Calu3 (cell line): ENCODE results near the gene CCDC148. TPM values are rescaled to one million over a fixed set of nuclear protein-coding genes. Genes with fewer than 3 reads are reported as not detected.

Source experiments
- BruUV-seq: library from RNA; stranded (reverse); fragments of 400-500 nt; replicated peaks from 2 replicates; lab custom pipeline; 2021; lab: Mats Ljungman, UMichigan
- CTCF ChIA-PET: fragments of 300-600 bp; sonication (Branson Sonifier 250); formaldehyde crosslinking; loops from one replicate; lab custom pipeline; 2022; ENCODE audit warnings: antibody characterized with exemption; lab: Charles Lee
- DNase-seq: peaks from one replicate; pipeline ENCODE4 v3.0.0; 2022
- H3K27ac Mint-ChIP-seq: one replicate; pipeline ENCODE4 v1.8.0; 2022; ENCODE audit warnings: mixed read lengths; ENCODE audit not compliant: unreplicated experiment
- H3K27me3 Mint-ChIP-seq: one replicate; pipeline ENCODE4 v1.8.0; 2022; ENCODE audit warnings: mixed read lengths; ENCODE audit not compliant: unreplicated experiment
- H3K36me3 Mint-ChIP-seq: one replicate; pipeline ENCODE4 v1.8.0; 2022; ENCODE audit warnings: mild to moderate bottlenecking, moderate library complexity, mixed read lengths; ENCODE audit not compliant: insufficient read depth, unreplicated experiment
- H3K4me1 Mint-ChIP-seq: one replicate; pipeline ENCODE4 v1.8.0; 2022; ENCODE audit warnings: mild to moderate bottlenecking, low read depth, mixed read lengths; ENCODE audit not compliant: unreplicated experiment
- H3K4me3 Mint-ChIP-seq: one replicate; pipeline ENCODE4 v1.8.0; 2022; ENCODE audit warnings: mild to moderate bottlenecking, low read depth, moderate library complexity, mixed read lengths; ENCODE audit not compliant: unreplicated experiment
- H3K9me3 Mint-ChIP-seq: one replicate; pipeline ENCODE4 v1.8.0; 2022; ENCODE audit warnings: low read depth, mixed read lengths; ENCODE audit not compliant: unreplicated experiment
- CTCF ChIP-seq: fragments of 200-600 bp; IDR thresholded peaks from one replicate; pipeline ENCODE4 v1.8.0; 2022; ENCODE audit warnings: antibody characterized with exemption; ENCODE audit not compliant: unreplicated experiment
- intact Hi-C: fragments of 100-400 bp; cut with micrococcal nuclease; formaldehyde crosslinking; loops from one replicate; pipeline ENCODE4 v1.10.0; 2022; ENCODE audit not compliant: unreplicated experiment
- total RNA-seq: library from RNA; stranded (reverse); gene quantifications from 2 replicates; pipeline ENCODE4 v1.2.3, GENCODE V29; 2022

CCDC148 gene
- total RNA-seq, 1 experiment from 2014 or later, result 5.1 TPM

DNA sequence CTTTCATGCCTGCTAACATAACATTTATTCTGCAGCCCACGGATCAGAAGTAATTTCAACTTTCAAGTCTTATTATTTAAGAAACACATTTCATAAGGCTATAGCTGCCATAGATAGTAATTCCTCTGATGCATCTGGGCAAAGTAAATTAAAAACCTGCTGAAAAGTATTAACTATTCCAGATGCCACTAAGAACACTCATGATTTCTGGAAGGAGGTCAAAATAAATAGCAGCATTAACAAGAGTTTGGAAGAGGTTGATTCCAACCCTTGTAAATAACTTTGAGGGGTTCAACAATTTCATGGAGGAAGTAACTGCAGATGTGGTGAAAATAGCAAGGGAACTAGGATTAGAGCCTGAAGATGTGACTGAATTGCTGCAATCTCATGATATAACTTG, 77.6 kb downstream of the CCDC148 start:
- Mint-ChIP-seq H3K27ac (no peak overlapping the region), H3K4me3 (no peak overlapping the region), H3K27me3 (no peaks in the 10 kb centered on the region), H3K9me3 (no peaks in the 10 kb centered on the region), H3K36me3 (no peaks in the 10 kb centered on the region), H3K4me1 (no peaks in the 10 kb centered on the region)
- BruUV-seq, result no TSS peak
- intact Hi-C loops, result no loop called here
- DNase-seq, result no peak
- CTCF ChIA-PET, result no interaction called here
- TF ChIP-seq CTCF, result no peak

GRCh38 chr2:158366342-158366741, 90.2 kb downstream of the CCDC148 start:
- BruUV-seq, result no TSS peak
- H3K9me3 Mint-ChIP-seq, result peaks cover 12% of the 10 kb centered on the region
- intact Hi-C loops, result no loop called here

DNA sequence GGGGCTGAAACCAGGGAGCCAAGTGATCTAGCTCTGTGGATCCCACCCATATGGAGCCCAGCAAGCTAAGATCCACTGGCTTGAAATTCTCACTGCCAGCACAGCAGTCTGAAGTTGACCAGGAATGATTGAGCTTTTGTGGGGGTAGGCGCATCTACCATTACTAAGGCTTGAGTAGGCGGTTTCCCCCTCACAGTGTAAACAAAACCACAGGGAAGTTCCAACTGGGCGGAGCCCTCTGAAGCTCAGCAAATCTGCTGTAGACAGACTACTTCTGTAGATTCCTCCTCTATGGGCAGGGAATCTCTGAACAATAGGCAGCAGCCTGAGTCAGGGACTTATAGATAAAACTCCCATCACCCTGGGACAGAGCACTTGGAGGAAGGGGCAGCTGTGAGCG, 96.7 kb downstream of the CCDC148 start:
- CTCF ChIA-PET, result interaction anchor here (1.2 kb wide), 1 partner anchor 98 kb away, joined by 4 read pairs; no protein-coding TSS in a partner anchor
- intact Hi-C loops, result loop anchor here (2.0 kb wide), 1 partner anchor 35 kb away; no protein-coding TSS in a partner anchor

More at GRCh38 chr2:158366342-158366741, 90.2 kb downstream of the CCDC148 start:
- Mint-ChIP-seq H3K36me3 (no peaks in the 10 kb centered on the region), H3K4me1 (no peaks in the 10 kb centered on the region), H3K4me3 (no peak overlapping the region), H3K27me3 (no peaks in the 10 kb centered on the region), H3K27ac (no peak overlapping the region)
- TF ChIP-seq CTCF, result no peak
- DNase-seq, result no peak
- CTCF ChIA-PET, result no interaction called here

DNA sequence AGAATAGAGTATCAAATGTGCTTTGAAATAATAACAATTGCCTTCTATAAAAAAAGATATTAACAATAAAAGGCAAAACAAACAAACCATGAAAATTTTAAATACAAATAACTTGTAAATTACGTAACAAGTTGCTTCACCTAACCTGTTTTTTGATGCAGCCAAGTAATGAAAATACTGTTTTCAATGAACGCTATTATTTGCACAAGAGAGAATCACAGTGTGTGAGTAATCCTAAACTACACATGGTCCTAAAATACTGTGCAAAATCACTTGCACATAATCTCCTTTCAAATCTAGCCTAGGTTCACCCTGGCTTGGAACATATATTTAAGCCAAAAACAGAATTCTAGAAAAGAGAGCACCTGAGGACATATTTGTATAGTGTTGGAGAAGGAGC, 98.9 kb downstream of the CCDC148 start:
- intact Hi-C loops, result no loop called here
- H3K4me3 Mint-ChIP-seq, result no peak overlapping the region
- CTCF ChIA-PET, result no interaction called here
- no peaks in the 10 kb centered on the region for H3K27me3 Mint-ChIP-seq
- H3K27ac Mint-ChIP-seq, result no peak overlapping the region
- H3K36me3 Mint-ChIP-seq, result no peaks in the 10 kb centered on the region
- peaks cover 18% of the 10 kb centered on the region for H3K4me1 Mint-ChIP-seq
- peaks cover 12% of the 10 kb centered on the region for H3K9me3 Mint-ChIP-seq
- no peak for TF ChIP-seq CTCF
- DNase-seq, result no peak
- no TSS peak for BruUV-seq

More for the DNA sequence above, 96.7 kb downstream of the CCDC148 start:
- peak; percentile 61 for DNase-seq
- no TSS peak for BruUV-seq
- peaks cover 17% of the 10 kb centered on the region for H3K9me3 Mint-ChIP-seq
- H3K4me1 Mint-ChIP-seq, result peaks cover 18% of the 10 kb centered on the region
- H3K27me3 Mint-ChIP-seq, result no peaks in the 10 kb centered on the region
- no peak for TF ChIP-seq CTCF
- H3K27ac Mint-ChIP-seq, result peak overlapping the region; percentile 71
- H3K4me3 Mint-ChIP-seq, result no peak overlapping the region
- no peaks in the 10 kb centered on the region for H3K36me3 Mint-ChIP-seq
